ENCODE measurements around the gene AR. TPM values are rescaled to one million over a fixed set of nuclear protein-coding genes. Genes with fewer than 3 reads are reported as not detected.

Gene AR
- polyA plus RNA-seq, 2 donors: 0.39 to 0.52 TPM

DNA sequence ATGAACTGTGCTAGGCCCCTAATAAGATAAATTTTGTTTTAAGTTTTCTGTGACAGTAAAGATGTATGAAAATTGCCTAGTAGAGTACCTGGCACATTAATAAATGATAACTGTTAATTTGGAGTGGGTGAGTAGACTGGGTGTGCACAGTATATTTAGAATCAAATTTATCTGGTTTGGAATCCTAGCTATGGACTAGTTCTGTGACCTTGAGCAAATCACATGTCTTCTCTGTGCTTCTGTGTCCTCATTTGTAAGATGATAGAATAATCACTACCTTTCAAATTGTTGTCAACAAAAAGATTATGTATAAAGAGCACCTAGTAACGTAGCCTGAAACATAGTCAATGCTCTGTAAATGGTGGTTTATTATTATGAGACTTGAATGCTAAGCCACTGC is 170.2 kb downstream of the AR start:
- peaks cover 0 to under 1% of the 10 kb centered on the region in 2 donors for H3K9me3 ChIP-seq (ENCODE audit: control insufficient read depth in 2 of 2, insufficient read depth in 1 of 2, low read depth in 1 of 2, low read length in 1 of 2)
- H3K27me3 ChIP-seq (ENCODE audit: control insufficient read depth in 1 of 2, insufficient read depth in 2 of 2, low read length in 2 of 2): no peaks in the 10 kb centered on the region
- 51 to 85% methylated on average over 1 of the region's 1 CpG for WGBS, 2 donors

DNA sequence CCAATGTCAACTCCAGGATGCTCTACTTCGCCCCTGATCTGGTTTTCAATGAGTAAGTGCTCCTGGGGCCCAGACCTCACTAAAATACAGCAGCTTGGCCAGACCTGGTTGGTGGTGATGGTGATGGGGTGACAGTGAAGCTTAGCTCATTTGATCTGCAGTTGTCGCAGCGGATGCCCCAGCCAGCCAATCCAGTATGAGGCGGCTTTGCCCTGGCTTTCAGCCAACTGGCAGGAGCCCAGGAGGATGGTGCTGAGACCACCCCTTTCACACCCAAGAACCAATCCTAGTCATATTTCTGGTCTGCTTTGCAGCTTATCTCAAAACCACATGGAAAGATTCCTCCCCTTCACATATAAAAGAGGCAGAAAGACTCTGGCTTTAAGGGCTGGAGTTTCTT is 173.8 kb downstream of the AR start:
- no peaks in the 10 kb centered on the region for H3K36me3 ChIP-seq (ENCODE audit: control insufficient read depth in 2 of 2, insufficient read depth in 2 of 2, low read length in 1 of 2)
- H3K9me3 ChIP-seq (ENCODE audit: control insufficient read depth in 2 of 2, insufficient read depth in 1 of 2, low read depth in 1 of 2, low read length in 1 of 2): peaks cover 0 to 3% of the 10 kb centered on the region in 2 donors
- no peak overlapping the region for H3K4me3 ChIP-seq (ENCODE audit: low read depth in 1 of 2, low read length in 2 of 2)
- no peaks in the 10 kb centered on the region for H3K4me1 ChIP-seq (ENCODE audit: control insufficient read depth in 2 of 2, insufficient read depth in 2 of 2, low read length in 1 of 2)
- no peak overlapping the region for H3K27ac ChIP-seq (ENCODE audit: low read depth in 2 of 2, low read length in 1 of 2)
- WGBS, 2 donors: 91 to 97% methylated on average over 4 of the region's 4 CpGs
- H3K27me3 ChIP-seq (ENCODE audit: control insufficient read depth in 1 of 2, insufficient read depth in 2 of 2, low read length in 2 of 2): no peaks in the 10 kb centered on the region

More for the DNA sequence above, 170.2 kb downstream of the AR start:
- no peak overlapping the region for H3K27ac ChIP-seq (ENCODE audit: low read depth in 2 of 2, low read length in 1 of 2)
- H3K4me1 ChIP-seq (ENCODE audit: control insufficient read depth in 2 of 2, insufficient read depth in 2 of 2, low read length in 1 of 2): no peaks in the 10 kb centered on the region
- H3K36me3 ChIP-seq (ENCODE audit: control insufficient read depth in 2 of 2, insufficient read depth in 2 of 2, low read length in 1 of 2): no peaks in the 10 kb centered on the region
- H3K4me3 ChIP-seq (ENCODE audit: low read depth in 1 of 2, low read length in 2 of 2): no peak overlapping the region

DNA sequence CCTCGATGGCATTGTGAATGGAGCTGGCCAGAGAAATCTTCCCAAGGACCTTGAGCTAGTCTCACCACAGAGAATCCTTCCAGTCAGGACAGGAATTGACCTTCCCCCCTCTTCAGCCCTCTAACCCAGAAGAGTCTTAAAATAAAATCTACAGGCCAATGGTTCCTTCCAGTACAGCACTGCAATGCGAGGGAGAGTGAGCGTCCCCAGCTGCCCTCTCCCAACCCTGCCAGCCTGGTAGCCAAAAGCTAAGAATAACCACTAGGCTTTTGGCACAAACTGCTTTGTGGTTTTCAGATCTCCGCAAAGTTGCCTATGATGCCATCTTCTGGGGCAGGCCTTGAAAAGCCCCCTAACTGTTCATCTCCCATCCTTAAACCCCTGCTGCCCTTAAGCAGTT is 175.1 kb downstream of the AR start:
- Histone ChIP-seq H3K36me3 (ENCODE audit: control insufficient read depth in 2 of 2, insufficient read depth in 2 of 2, low read length in 1 of 2) (no peaks in the 10 kb centered on the region), H3K9me3 (ENCODE audit: control insufficient read depth in 2 of 2, insufficient read depth in 1 of 2, low read depth in 1 of 2, low read length in 1 of 2) (peaks cover 0 to 3% of the 10 kb centered on the region in 2 donors), H3K27me3 (ENCODE audit: control insufficient read depth in 1 of 2, insufficient read depth in 2 of 2, low read length in 2 of 2) (no peaks in the 10 kb centered on the region), H3K4me1 (ENCODE audit: control insufficient read depth in 2 of 2, insufficient read depth in 2 of 2, low read length in 1 of 2) (no peaks in the 10 kb centered on the region), H3K27ac (ENCODE audit: low read depth in 2 of 2, low read length in 1 of 2) (no peak overlapping the region), H3K4me3 (ENCODE audit: low read depth in 1 of 2, low read length in 2 of 2) (no peak overlapping the region)
- 81 to 86% methylated on average over 4 of the region's 4 CpGs for WGBS, 2 donors

DNA sequence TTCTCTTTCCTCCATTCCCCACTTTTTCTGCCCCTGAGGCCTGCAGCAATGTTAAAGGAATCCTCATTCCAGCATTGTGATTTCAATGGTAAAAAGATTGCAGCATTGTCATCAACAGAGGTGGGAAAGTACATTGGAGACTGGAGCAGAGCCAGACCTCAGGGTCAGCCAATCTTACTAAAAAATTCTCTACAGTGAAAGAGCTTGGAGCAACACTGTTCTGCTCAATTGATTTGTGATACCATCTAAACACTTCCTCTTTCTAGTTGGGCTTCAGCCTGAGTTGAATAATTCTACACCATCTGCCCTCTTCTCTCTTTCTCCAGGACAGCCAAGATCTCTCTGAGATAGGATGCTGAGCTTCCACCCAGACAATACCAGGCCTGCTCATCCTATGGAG is 176.5 kb downstream of the AR start:
- no peaks in the 10 kb centered on the region for H3K36me3 ChIP-seq (ENCODE audit: control insufficient read depth in 2 of 2, insufficient read depth in 2 of 2, low read length in 1 of 2)
- H3K4me1 ChIP-seq (ENCODE audit: control insufficient read depth in 2 of 2, insufficient read depth in 2 of 2, low read length in 1 of 2): no peaks in the 10 kb centered on the region
- H3K9me3 ChIP-seq (ENCODE audit: control insufficient read depth in 2 of 2, insufficient read depth in 1 of 2, low read depth in 1 of 2, low read length in 1 of 2): peaks cover 0 to 3% of the 10 kb centered on the region in 2 donors
- H3K27me3 ChIP-seq (ENCODE audit: control insufficient read depth in 1 of 2, insufficient read depth in 2 of 2, low read length in 2 of 2): peaks cover 0 to 3% of the 10 kb centered on the region in 2 donors
- no peak overlapping the region for H3K27ac ChIP-seq (ENCODE audit: low read depth in 2 of 2, low read length in 1 of 2)
- no peak overlapping the region for H3K4me3 ChIP-seq (ENCODE audit: low read depth in 1 of 2, low read length in 2 of 2)

DNA sequence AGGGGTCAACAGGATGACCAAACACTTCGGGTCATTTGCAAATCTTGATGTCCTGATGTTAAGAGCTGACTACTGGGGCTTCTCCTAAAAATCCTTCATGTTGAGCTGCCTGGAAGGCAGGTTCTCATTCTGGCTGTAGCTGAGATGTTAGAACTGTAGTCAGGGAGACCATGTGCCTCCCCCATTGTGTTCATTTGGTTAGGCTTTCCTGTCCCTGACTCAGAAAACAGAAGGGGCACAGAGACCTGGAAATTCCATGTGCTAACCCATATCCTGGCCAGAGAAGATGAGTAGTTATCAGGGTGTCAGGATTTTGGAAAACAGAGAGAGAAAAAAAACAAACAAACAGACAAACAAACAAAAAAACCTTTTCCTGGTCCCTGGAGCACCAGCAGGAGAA is 177.5 kb downstream of the AR start:
- Histone ChIP-seq H3K36me3 (ENCODE audit: control insufficient read depth in 2 of 2, insufficient read depth in 2 of 2, low read length in 1 of 2) (no peaks in the 10 kb centered on the region), H3K4me3 (ENCODE audit: low read depth in 1 of 2, low read length in 2 of 2) (no peak overlapping the region), H3K27me3 (ENCODE audit: control insufficient read depth in 1 of 2, insufficient read depth in 2 of 2, low read length in 2 of 2) (peaks cover 0 to 4% of the 10 kb centered on the region in 2 donors), H3K9me3 (ENCODE audit: control insufficient read depth in 2 of 2, insufficient read depth in 1 of 2, low read depth in 1 of 2, low read length in 1 of 2) (peaks cover 0 to 3% of the 10 kb centered on the region in 2 donors), H3K27ac (ENCODE audit: low read depth in 2 of 2, low read length in 1 of 2) (no peak overlapping the region), H3K4me1 (ENCODE audit: control insufficient read depth in 2 of 2, insufficient read depth in 2 of 2, low read length in 1 of 2) (no peaks in the 10 kb centered on the region)
- WGBS, 2 donors: 52 to 74% methylated on average over 1 of the region's 1 CpG

DNA sequence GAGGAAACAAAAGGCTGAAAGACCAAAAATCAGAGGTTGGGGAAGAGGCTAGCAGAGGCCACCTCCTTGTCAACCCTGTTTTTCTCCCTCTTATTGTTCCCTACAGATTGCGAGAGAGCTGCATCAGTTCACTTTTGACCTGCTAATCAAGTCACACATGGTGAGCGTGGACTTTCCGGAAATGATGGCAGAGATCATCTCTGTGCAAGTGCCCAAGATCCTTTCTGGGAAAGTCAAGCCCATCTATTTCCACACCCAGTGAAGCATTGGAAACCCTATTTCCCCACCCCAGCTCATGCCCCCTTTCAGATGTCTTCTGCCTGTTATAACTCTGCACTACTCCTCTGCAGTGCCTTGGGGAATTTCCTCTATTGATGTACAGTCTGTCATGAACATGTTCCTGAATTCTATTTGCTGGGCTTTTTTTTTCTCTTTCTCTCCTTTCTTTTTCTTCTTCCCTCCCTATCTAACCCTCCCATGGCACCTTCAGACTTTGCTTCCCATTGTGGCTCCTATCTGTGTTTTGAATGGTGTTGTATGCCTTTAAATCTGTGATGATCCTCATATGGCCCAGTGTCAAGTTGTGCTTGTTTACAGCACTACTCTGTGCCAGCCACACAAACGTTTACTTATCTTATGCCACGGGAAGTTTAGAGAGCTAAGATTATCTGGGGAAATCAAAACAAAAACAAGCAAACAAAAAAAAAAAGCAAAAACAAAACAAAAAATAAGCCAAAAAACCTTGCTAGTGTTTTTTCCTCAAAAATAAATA is 179.9 kb downstream of the AR start:
- 60 to 68% methylated on average over 5 of the region's 5 CpGs for WGBS, 2 donors
- Histone ChIP-seq H3K4me1 (ENCODE audit: control insufficient read depth in 2 of 2, insufficient read depth in 2 of 2, low read length in 1 of 2) (no peaks in the 10 kb centered on the region), H3K27me3 (ENCODE audit: control insufficient read depth in 1 of 2, insufficient read depth in 2 of 2, low read length in 2 of 2) (peaks cover 0 to 6% of the 10 kb centered on the region in 2 donors), H3K27ac (ENCODE audit: low read depth in 2 of 2, low read length in 1 of 2) (no peak overlapping the region), H3K4me3 (ENCODE audit: low read depth in 1 of 2, low read length in 2 of 2) (no peak overlapping the region), H3K36me3 (ENCODE audit: control insufficient read depth in 2 of 2, insufficient read depth in 2 of 2, low read length in 1 of 2) (no peaks in the 10 kb centered on the region), H3K9me3 (ENCODE audit: control insufficient read depth in 2 of 2, insufficient read depth in 1 of 2, low read depth in 1 of 2, low read length in 1 of 2) (peaks cover 0 to 5% of the 10 kb centered on the region in 2 donors)

DNA sequence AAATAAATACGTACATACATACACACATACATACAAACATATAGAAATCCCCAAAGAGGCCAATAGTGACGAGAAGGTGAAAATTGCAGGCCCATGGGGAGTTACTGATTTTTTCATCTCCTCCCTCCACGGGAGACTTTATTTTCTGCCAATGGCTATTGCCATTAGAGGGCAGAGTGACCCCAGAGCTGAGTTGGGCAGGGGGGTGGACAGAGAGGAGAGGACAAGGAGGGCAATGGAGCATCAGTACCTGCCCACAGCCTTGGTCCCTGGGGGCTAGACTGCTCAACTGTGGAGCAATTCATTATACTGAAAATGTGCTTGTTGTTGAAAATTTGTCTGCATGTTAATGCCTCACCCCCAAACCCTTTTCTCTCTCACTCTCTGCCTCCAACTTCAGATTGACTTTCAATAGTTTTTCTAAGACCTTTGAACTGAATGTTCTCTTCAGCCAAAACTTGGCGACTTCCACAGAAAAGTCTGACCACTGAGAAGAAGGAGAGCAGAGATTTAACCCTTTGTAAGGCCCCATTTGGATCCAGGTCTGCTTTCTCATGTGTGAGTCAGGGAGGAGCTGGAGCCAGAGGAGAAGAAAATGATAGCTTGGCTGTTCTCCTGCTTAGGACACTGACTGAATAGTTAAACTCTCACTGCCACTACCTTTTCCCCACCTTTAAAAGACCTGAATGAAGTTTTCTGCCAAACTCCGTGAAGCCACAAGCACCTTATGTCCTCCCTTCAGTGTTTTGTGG is 180.7 kb downstream of the AR start:
- WGBS, 2 donors: 61 to 72% methylated on average over 5 of the region's 5 CpGs
- Histone ChIP-seq H3K27ac (ENCODE audit: low read depth in 2 of 2, low read length in 1 of 2) (no peak overlapping the region), H3K4me1 (ENCODE audit: control insufficient read depth in 2 of 2, insufficient read depth in 2 of 2, low read length in 1 of 2) (no peaks in the 10 kb centered on the region), H3K9me3 (ENCODE audit: control insufficient read depth in 2 of 2, insufficient read depth in 1 of 2, low read depth in 1 of 2, low read length in 1 of 2) (peaks cover 0 to 2% of the 10 kb centered on the region in 2 donors), H3K27me3 (ENCODE audit: control insufficient read depth in 1 of 2, insufficient read depth in 2 of 2, low read length in 2 of 2) (peaks cover 0 to 6% of the 10 kb centered on the region in 2 donors), H3K36me3 (ENCODE audit: control insufficient read depth in 2 of 2, insufficient read depth in 2 of 2, low read length in 1 of 2) (no peaks in the 10 kb centered on the region), H3K4me3 (ENCODE audit: low read depth in 1 of 2, low read length in 2 of 2) (no peak overlapping the region)

DNA sequence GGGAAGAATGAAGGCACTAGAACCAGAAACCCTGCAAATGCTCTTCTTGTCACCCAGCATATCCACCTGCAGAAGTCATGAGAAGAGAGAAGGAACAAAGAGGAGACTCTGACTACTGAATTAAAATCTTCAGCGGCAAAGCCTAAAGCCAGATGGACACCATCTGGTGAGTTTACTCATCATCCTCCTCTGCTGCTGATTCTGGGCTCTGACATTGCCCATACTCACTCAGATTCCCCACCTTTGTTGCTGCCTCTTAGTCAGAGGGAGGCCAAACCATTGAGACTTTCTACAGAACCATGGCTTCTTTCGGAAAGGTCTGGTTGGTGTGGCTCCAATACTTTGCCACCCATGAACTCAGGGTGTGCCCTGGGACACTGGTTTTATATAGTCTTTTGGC is 181.7 kb downstream of the AR start:
- Histone ChIP-seq H3K4me1 (ENCODE audit: control insufficient read depth in 2 of 2, insufficient read depth in 2 of 2, low read length in 1 of 2) (no peaks in the 10 kb centered on the region), H3K9me3 (ENCODE audit: control insufficient read depth in 2 of 2, insufficient read depth in 1 of 2, low read depth in 1 of 2, low read length in 1 of 2) (peaks cover 0 to 2% of the 10 kb centered on the region in 2 donors), H3K4me3 (ENCODE audit: low read depth in 1 of 2, low read length in 2 of 2) (no peak overlapping the region), H3K27me3 (ENCODE audit: control insufficient read depth in 1 of 2, insufficient read depth in 2 of 2, low read length in 2 of 2) (peaks cover 0 to 6% of the 10 kb centered on the region in 2 donors), H3K27ac (ENCODE audit: low read depth in 2 of 2, low read length in 1 of 2) (no peak overlapping the region), H3K36me3 (ENCODE audit: control insufficient read depth in 2 of 2, insufficient read depth in 2 of 2, low read length in 1 of 2) (no peaks in the 10 kb centered on the region)
- WGBS, 2 donors: 95% methylated on average over 2 of the region's 2 CpGs

DNA sequence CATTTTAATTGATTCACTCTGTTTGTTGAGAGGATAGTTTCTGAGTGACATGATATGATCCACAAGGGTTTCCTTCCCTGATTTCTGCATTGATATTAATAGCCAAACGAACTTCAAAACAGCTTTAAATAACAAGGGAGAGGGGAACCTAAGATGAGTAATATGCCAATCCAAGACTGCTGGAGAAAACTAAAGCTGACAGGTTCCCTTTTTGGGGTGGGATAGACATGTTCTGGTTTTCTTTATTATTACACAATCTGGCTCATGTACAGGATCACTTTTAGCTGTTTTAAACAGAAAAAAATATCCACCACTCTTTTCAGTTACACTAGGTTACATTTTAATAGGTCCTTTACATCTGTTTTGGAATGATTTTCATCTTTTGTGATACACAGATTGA is 182.2 kb downstream of the AR start:
- Histone ChIP-seq H3K4me3 (ENCODE audit: low read depth in 1 of 2, low read length in 2 of 2) (no peak overlapping the region), H3K36me3 (ENCODE audit: control insufficient read depth in 2 of 2, insufficient read depth in 2 of 2, low read length in 1 of 2) (no peaks in the 10 kb centered on the region), H3K27me3 (ENCODE audit: control insufficient read depth in 1 of 2, insufficient read depth in 2 of 2, low read length in 2 of 2) (peaks cover 0 to 6% of the 10 kb centered on the region in 2 donors), H3K27ac (ENCODE audit: low read depth in 2 of 2, low read length in 1 of 2) (no peak overlapping the region), H3K9me3 (ENCODE audit: control insufficient read depth in 2 of 2, insufficient read depth in 1 of 2, low read depth in 1 of 2, low read length in 1 of 2) (peaks cover 0 to 2% of the 10 kb centered on the region in 2 donors), H3K4me1 (ENCODE audit: control insufficient read depth in 2 of 2, insufficient read depth in 2 of 2, low read length in 1 of 2) (no peaks in the 10 kb centered on the region)
- 32 to 57% methylated on average over 1 of the region's 1 CpG for WGBS, 2 donors

All from esophagus (tissue), 2 donors.